SH-SY5Y (cell line): ENCODE data around the gene MRPL4.

Experiments used
- GATA2 ChIP-seq: IDR thresholded peaks from 2 replicates; pipeline ENCODE4 v1.6.1; 2011; ENCODE audit warnings: mild to moderate bottlenecking, low read depth, low read length
- GATA3 ChIP-seq: IDR thresholded peaks from 2 replicates; pipeline ENCODE4 v1.6.1; 2011; ENCODE audit warnings: low read depth, mild to moderate bottlenecking, low read length, moderate library complexity

- TF ChIP-seq GATA3 = no peak
- no peak for TF ChIP-seq GATA2
Measured at GRCh38 chr19:10207026-10207425, 45.0 kb upstream of the MRPL4 start.
